NT2/D1 (cell line): ENCODE data around the gene RAX2.

Experiments
- DNase-seq: peaks from one replicate; pipeline ENCODE4 v3.0.0-alpha.2; 2011; ENCODE audit warnings: low read depth, low spot score
- H3K27me3 ChIP-seq: 2 replicates; pipeline ENCODE4 v1.6.0; 2011; ENCODE audit warnings: mild to moderate bottlenecking; ENCODE audit not compliant: insufficient read length, insufficient read depth
- H3K36me3 ChIP-seq: 2 replicates; pipeline ENCODE4 v1.6.1; 2011; ENCODE audit warnings: mild to moderate bottlenecking, low read length, mixed read lengths; ENCODE audit not compliant: insufficient read depth, insufficient read length
- H3K4me1 ChIP-seq: 2 replicates; pipeline ENCODE4 v1.5.1; 2011; ENCODE audit not compliant: insufficient read depth, insufficient read length
- H3K4me3 ChIP-seq: 2 replicates; pipeline ENCODE4 v1.5.1; 2011; ENCODE audit warnings: low read depth; ENCODE audit not compliant: insufficient read length
- H3K9ac ChIP-seq: 2 replicates; pipeline ENCODE4 v1.6.0; 2011; ENCODE audit warnings: low read depth; ENCODE audit not compliant: insufficient read length
- H3K9me3 ChIP-seq: 2 replicates; pipeline ENCODE4 v1.5.1; 2011; ENCODE audit warnings: mild to moderate bottlenecking, low read length; ENCODE audit not compliant: insufficient read depth
- SUZ12 ChIP-seq: IDR thresholded peaks from 2 replicates; pipeline ENCODE4 v1.6.1; 2011; ENCODE audit not compliant: insufficient read length, insufficient read depth; ENCODE audit errors: extremely low read depth
- YY1 ChIP-seq: IDR thresholded peaks from 2 replicates; pipeline ENCODE4 v1.6.1; 2011; ENCODE audit not compliant: insufficient read length, insufficient read depth
- ZNF274 ChIP-seq: IDR thresholded peaks from 2 replicates; pipeline ENCODE4 v1.6.1; 2011; ENCODE audit warnings: mild to moderate bottlenecking, low read depth, low read length

The RAX2 gene

GRCh38 chr19:3750211-3750610 is 21.8 kb downstream of the RAX2 start:
- Histone ChIP-seq H3K9ac (no peak overlapping the region), H3K9me3 (no peaks in the 10 kb centered on the region), H3K4me3 (no peak overlapping the region), H3K27me3 (no peaks in the 10 kb centered on the region), H3K36me3 (peaks cover 51% of the 10 kb centered on the region), H3K4me1 (no peaks in the 10 kb centered on the region)
- DNase-seq, result no peak
- TF ChIP-seq YY1, result no peak
- no peak for TF ChIP-seq ZNF274
- TF ChIP-seq SUZ12, result no peak

GRCh38 chr19:3748965-3749364 is 23.1 kb downstream of the RAX2 start:
- Histone ChIP-seq H3K9me3 (no peaks in the 10 kb centered on the region), H3K4me1 (no peaks in the 10 kb centered on the region), H3K9ac (no peak overlapping the region), H3K4me3 (no peak overlapping the region), H3K36me3 (peaks cover 42% of the 10 kb centered on the region), H3K27me3 (no peaks in the 10 kb centered on the region)
- TF ChIP-seq SUZ12 (no peak), ZNF274 (no peak), YY1 (no peak)
- no peak for DNase-seq

- Histone ChIP-seq H3K9me3 (no peaks in the 10 kb centered on the region), H3K4me3 (no peak overlapping the region), H3K27me3 (no peaks in the 10 kb centered on the region), H3K9ac (no peak overlapping the region), H3K36me3 (peaks cover 24% of the 10 kb centered on the region), H3K4me1 (no peaks in the 10 kb centered on the region)
- DNase-seq, result no peak
- TF ChIP-seq YY1 (no peak), ZNF274 (no peak), SUZ12 (no peak)
Measured at GRCh38 chr19:3746371-3747056, 25.5 kb downstream of the RAX2 start.

GRCh38 chr19:3745363-3746045 is 26.5 kb downstream of the RAX2 start:
- Histone ChIP-seq H3K4me3 (no peak overlapping the region), H3K9me3 (no peaks in the 10 kb centered on the region), H3K27me3 (no peaks in the 10 kb centered on the region), H3K4me1 (no peaks in the 10 kb centered on the region), H3K36me3 (peaks cover 14% of the 10 kb centered on the region), H3K9ac (no peak overlapping the region)
- no peak for DNase-seq
- TF ChIP-seq YY1 (no peak), SUZ12 (no peak), ZNF274 (no peak)

GRCh38 chr19:3743486-3743885 is 28.5 kb downstream of the RAX2 start:
- H3K9ac ChIP-seq, result no peak overlapping the region
- TF ChIP-seq YY1, result no peak
- no peak for TF ChIP-seq SUZ12
- TF ChIP-seq ZNF274, result no peak
- H3K36me3 ChIP-seq, result no peaks in the 10 kb centered on the region
- no peaks in the 10 kb centered on the region for H3K27me3 ChIP-seq
- H3K4me3 ChIP-seq, result no peak overlapping the region
- no peaks in the 10 kb centered on the region for H3K9me3 ChIP-seq
- DNase-seq, result no peak
- H3K4me1 ChIP-seq, result no peaks in the 10 kb centered on the region

- no peak for TF ChIP-seq ZNF274
- TF ChIP-seq YY1, result no peak
- no peak for TF ChIP-seq SUZ12
- no peaks in the 10 kb centered on the region for H3K9me3 ChIP-seq
- H3K4me1 ChIP-seq, result no peaks in the 10 kb centered on the region
- H3K36me3 ChIP-seq, result no peaks in the 10 kb centered on the region
- no peak overlapping the region for H3K9ac ChIP-seq
- H3K27me3 ChIP-seq, result no peaks in the 10 kb centered on the region
- DNase-seq, result no peak
- H3K4me3 ChIP-seq, result no peak overlapping the region
Measured at GRCh38 chr19:3740431-3740830, 31.6 kb downstream of the RAX2 start.

GRCh38 chr19:3738477-3739220 is 33.4 kb downstream of the RAX2 start:
- no peak for TF ChIP-seq SUZ12
- TF ChIP-seq YY1, result no peak
- TF ChIP-seq ZNF274, result no peak
- no peaks in the 10 kb centered on the region for H3K36me3 ChIP-seq
- no peak overlapping the region for H3K9ac ChIP-seq

More at GRCh38 chr19:3738477-3739220, 33.4 kb downstream of the RAX2 start:
- no peaks in the 10 kb centered on the region for H3K9me3 ChIP-seq
- H3K4me3 ChIP-seq, result no peak overlapping the region
- no peak for DNase-seq
- H3K4me1 ChIP-seq, result no peaks in the 10 kb centered on the region
- no peaks in the 10 kb centered on the region for H3K27me3 ChIP-seq
